Endometrium (tissue), 2 donors: ENCODE data around the gene CELSR3.

Experiments
- FAIRE-seq: peaks from 2 replicates; lab custom pipeline; 2012; peaks lifted over from hg19 to GRCh38; lab: Jason Lieb, UNC
- donor health status: control.
- donor health status: control.

CELSR3 gene

GRCh38 chr3:48662753-48663488, at the start of gene CELSR3:
TSS of gene CELSR3 (minus strand) at chr3:48662886. CDS start at chr3:48662634, 252 bp downstream.
- FAIRE-seq: no peak

- no peak for FAIRE-seq
Measured at GRCh38 chr3:48711727-48712126, 49.0 kb upstream of the CELSR3 start.

DNA sequence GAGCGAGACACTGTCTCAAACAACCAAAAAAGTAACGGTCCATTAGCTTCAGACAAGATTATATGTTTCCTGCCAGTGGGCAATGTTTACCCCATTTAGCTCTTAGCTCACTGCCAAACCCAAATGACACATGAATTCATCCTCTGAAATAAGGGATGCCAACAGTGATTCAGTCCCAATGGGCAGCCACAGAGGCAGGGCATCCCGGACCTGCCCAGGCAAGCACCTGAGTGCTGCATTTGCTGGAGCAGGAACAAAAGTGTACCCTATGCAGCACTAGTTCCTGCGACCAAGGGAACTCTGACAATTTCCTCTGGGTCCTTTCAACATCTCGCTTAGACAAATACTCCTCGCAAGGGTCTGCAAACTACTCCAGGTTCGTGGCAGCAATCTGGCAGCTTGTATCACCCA, 46.4 kb upstream of the CELSR3 start:
- no peak for FAIRE-seq

- no peak for FAIRE-seq
Measured at GRCh38 chr3:48708481-48708889, 45.8 kb upstream of the CELSR3 start.

DNA sequence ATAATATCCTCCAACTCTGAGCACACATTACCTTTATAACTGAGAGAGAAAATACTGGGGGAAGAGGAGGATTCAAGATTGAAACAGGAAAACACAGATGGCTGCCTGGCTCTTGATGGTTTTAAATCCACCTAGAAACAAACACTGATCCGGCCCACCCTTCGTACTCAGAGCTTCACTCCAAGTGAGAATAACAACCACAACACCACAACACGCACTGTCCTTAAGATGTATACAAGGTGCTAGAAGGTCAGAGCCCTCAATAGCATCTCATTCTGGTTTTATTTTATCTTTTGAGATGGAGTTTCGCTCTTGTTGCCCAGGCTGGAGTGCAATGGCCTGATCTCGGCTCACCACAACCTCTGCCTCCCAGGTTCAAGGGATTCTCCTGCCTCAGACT, 44.5 kb upstream of the CELSR3 start:
- no peak for FAIRE-seq

- no peak for FAIRE-seq
Measured at GRCh38 chr3:48702320-48702920, 39.7 kb upstream of the CELSR3 start.

DNA sequence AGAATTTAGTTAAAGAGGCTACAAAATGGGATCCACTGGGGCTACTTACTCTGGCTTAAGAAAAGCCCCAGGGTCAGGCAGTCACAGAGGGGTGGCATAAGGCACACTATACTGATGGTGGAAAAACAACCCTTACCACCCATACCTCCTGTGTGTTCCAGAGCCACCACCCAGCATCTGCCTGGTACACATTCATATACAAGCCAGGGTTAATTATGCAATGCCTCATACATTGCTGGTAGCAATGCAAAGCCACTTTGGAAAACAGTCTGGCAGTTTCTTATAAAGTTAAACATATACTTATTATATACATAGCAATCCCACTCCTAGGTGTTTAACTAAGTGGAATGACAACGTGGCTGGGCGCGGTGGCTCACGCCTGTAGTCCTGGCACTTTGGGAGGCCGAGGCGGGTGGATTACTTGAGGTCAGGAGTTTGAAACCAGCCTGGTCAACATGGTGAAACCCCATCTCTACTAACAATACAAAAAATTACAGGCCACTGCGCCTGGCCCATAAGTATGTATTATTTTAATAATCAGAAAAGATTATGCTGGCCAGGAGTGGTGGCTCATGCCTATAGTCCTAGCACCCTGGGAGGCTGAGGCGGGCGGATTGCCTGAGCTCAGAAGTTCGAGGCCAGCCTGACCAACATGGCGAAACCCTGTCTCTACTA, 38.2 kb upstream of the CELSR3 start:
- no peak for FAIRE-seq

- FAIRE-seq: no peak
Measured at GRCh38 chr3:48698891-48699290, 36.2 kb upstream of the CELSR3 start.

DNA sequence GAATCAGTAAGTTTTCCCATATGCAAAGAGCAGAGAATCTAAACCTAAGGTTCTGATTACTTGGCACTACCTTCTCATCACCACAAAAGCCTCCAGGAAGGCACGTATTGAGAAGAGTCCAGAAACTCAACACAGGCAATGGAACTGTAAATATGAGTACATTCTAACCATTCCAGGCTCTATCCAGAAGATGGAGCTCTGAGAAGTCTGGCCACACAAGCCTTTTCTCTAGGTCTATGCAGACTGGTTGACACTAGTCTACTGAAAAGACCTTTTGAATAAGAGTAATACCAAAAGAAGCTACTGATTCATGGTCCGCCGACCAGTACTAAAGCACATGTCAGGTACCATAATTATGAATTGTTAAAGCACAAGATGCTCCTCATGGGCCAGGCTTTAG, 35.3 kb upstream of the CELSR3 start:
- FAIRE-seq: no peak

- no peak for FAIRE-seq
Measured at GRCh38 chr3:48696601-48697000, 33.9 kb upstream of the CELSR3 start.

DNA sequence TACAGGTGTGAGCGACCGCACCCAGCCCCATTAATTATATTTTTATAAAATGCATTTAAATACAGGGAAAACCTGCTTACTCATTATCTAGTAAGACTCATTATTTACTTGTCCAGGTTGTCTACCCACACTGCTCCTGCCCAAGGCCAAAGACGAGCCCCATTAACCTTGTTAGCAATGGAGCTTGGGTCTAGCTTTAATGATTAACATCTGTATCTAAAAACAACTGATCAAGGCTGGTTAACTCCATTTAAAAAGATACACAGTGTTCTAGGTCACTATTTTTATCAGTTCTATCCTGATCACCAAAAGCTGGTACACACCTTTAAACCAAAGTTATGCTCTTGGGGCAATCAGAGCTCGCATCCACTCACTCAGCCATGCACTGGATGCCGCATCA, 33.5 kb upstream of the CELSR3 start:
- no peak for FAIRE-seq

DNA sequence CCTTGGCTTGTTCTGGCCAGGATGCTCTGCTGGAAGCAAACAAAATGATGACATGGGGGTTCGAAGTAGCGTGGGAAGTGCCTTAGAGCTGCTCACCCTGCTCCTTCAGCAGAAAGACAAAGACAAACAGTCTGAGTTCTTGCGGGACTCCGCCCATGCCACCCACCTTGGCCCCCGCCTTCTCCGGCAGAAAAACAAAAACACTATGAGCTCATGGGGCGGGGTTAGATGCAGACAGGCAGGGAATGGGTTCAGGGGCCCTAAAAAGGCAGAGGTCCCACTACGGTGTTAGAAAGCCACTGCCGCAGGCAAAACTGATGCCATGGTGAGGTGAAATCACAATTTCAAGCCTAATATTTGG, 32.7 kb upstream of the CELSR3 start:
- peak; percentile 21 for FAIRE-seq

- FAIRE-seq: peak; percentile 77
Measured at GRCh38 chr3:48694610-48695392, 32.1 kb upstream of the CELSR3 start.

DNA sequence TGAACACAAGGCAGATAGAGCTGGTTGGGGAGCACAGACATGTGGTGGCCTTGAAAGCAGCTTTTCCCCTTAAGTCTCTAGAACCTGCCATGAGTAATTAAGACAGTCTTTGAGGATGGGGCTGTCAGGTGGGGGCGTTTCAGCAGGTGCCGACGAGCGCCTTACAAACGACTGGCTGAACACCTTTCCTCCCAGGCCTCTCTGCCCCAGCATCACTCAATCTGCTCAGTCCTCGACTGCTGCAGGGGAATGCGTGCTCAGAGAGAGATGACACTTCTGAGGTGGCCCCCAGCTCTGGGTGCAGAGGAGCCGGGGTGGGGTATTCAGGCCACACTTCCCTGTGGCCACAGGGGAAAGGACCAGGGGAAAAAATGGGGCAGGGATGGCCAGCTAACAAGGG, 31.1 kb upstream of the CELSR3 start:
- no peak for FAIRE-seq

- FAIRE-seq: no peak
Measured at GRCh38 chr3:48692551-48692950, 29.9 kb upstream of the CELSR3 start.

DNA sequence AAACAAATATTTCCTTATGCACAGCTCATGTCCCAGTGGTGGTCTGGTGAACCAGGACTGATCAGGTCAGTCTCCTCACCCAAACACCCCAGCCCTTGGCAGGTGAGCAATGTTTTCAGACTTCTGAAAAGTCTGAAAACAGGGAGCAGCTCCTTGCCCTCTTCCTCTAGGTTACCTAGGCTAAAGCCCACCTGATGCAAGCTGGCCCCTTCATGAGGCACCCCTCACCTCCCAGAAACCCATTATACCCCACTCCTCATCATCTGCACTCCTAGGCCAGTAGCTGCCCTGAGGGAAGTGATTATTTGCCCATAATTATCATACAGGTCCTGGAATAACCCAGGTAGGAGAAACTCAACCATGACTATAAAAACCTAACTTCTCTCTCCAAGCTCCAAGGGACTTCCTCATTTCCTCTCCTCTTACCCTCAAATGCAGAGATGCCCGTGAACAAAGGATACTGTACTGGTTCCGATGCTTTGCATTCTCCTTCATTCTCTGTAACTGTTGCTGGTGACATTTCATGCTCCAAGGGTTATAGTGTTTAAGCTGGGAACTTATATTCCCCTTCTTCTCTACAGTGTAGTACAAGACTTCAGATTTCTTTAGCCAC, 28.3 kb upstream of the CELSR3 start:
- FAIRE-seq: no peak

DNA sequence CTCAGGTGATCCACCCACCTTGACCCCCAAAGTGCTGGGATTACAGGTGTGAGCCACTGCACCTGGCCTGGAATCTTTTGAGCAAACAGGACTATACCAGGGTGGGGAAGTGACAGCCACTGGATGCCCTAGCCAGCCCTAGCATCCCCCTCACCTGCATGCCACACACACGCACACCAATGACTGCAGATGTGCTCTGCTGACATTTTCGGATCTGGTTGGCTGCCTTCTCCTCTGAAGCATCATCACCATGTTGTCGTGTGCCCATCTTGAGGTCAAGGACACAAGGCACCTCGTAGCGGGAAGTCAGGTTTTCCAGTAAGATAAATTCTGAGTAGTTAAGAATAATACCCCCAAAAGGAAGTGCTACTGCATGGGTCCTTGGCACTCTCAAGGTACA, 26.7 kb upstream of the CELSR3 start:
- no peak for FAIRE-seq

DNA sequence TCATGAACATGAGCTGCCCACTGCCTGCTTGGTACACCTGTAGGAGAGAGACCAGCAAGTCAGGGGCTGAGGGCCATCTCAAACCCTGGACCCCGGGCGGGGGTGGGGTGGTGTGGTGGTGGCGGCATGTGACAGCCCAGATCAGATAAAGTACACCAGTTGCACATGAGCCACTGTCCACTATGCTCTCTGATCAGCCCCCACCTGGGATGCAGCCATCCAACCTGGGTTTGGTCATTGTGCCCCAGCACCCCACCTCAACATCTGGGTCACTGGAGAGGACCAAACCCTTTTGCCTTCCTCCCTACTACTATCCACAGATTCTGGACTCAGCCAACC, 26.0 kb upstream of the CELSR3 start:
- no peak for FAIRE-seq

DNA sequence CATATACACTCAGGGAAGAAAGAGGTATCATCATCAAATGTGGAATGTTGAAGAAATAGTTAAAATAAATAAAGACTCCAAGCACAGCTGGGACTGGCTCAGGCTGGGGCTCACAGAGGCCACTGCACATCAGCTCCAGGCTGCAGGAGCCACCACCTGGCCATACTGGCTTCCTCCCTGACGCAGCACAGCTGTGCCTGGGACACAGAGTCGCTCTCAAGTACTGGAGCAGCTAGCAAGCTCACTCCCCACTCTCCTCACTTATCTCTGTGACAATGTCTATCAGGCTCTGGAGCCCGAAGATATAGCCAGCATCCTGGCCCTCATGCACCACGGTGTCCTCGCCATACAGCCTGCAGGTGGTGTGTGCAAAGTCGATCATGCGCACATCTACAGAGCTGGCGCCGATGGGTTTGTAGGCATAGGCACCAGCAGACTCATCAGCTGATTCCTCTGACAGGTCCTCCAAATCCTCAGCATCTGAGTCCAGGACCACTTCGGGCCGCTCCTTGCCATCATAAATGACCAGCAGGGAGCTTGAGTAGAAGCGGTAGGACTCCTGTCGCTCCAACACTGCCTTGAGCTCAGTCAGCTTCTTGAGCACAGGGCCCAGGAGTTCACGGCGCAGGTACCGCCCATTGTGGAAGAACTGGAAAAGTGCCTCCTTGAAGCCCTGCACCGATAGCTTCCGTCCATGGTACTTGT, 25.5 kb upstream of the CELSR3 start:
- no peak for FAIRE-seq

GRCh38 chr3:48687220-48687678, 24.6 kb upstream of the CELSR3 start:
- no peak for FAIRE-seq

GRCh38 chr3:48686538-48687219, 24.0 kb upstream of the CELSR3 start:
- no peak for FAIRE-seq
